Natural killer cell (primary cell): ENCODE measurements around the gene PTPRN2. TPM values are rescaled to one million over a fixed set of nuclear protein-coding genes. Genes with fewer than 3 reads are reported as not detected.

Experiments used
- ATAC-seq, 3 donors: fragments of 150-1000 bp in 2 of 3; fragments of 200-7000 bp in 1 of 3; cut with Tn5 transposase; 1 replicate in 1 of 3; 2 replicates in 2 of 3; pipeline ENCODE4 v1.10.0; 2021; ENCODE audit warnings: mild to moderate bottlenecking in 2 of 3, moderate library complexity in 2 of 3
- DNase-seq, 2 donors: peaks; one replicate each; pipeline versions ENCODE4 v3.0.0 to v3.0.0-alpha.2; 2013 to 2021; ENCODE audit warnings: mixed read lengths in 1 of 2
- H3K27ac ChIP-seq: one replicate; pipeline ENCODE4 v1.5.1; 2013; ENCODE audit warnings: mild to moderate bottlenecking, low read length
- H3K27me3 ChIP-seq: one replicate; pipeline ENCODE4 v1.6.1; 2013; ENCODE audit warnings: low read length; ENCODE audit not compliant: control insufficient read depth, insufficient read depth
- H3K36me3 ChIP-seq: one replicate; pipeline ENCODE4 v1.6.1; 2013; ENCODE audit warnings: low read length; ENCODE audit not compliant: control insufficient read depth, insufficient read depth
- H3K4me1 ChIP-seq: one replicate; pipeline ENCODE4 v1.6.1; 2013; ENCODE audit warnings: low read length; ENCODE audit not compliant: control insufficient read depth, insufficient read depth
- H3K4me3 ChIP-seq: one replicate; pipeline ENCODE4 v1.5.1; 2013; ENCODE audit warnings: low read length
- H3K9me3 ChIP-seq: one replicate; pipeline ENCODE4 v1.6.1; 2013; ENCODE audit warnings: low read length; ENCODE audit not compliant: control insufficient read depth, insufficient read depth
- H3K27ac Mint-ChIP-seq, 2 donors: one replicate each; pipeline ENCODE4 v1.8.0; 2022; ENCODE audit warnings: mild to moderate bottlenecking in 2 of 2, mixed read lengths in 2 of 2, moderate library complexity in 1 of 2
- H3K27me3 Mint-ChIP-seq, 2 donors: one replicate each; pipeline ENCODE4 v1.8.0; 2022; ENCODE audit warnings: low read depth in 2 of 2, mixed read lengths in 2 of 2
- H3K36me3 Mint-ChIP-seq: one replicate; pipeline ENCODE4 v1.8.0; 2022; ENCODE audit warnings: mixed read lengths
- H3K4me1 Mint-ChIP-seq, 2 donors: one replicate each; pipeline ENCODE4 v1.8.0; 2022; ENCODE audit warnings: mixed read lengths in 2 of 2
- H3K4me3 Mint-ChIP-seq: one replicate; pipeline ENCODE4 v1.8.0; 2022; ENCODE audit warnings: mild to moderate bottlenecking, moderate library complexity, mixed read lengths
- H3K9me3 Mint-ChIP-seq, 2 donors: one replicate each; pipeline ENCODE4 v1.8.0; 2022; ENCODE audit warnings: mixed read lengths in 2 of 2
- WGBS: methylation state at CpG from one replicate; pipeline ENCODE4 v1.1.7; 2013; ENCODE audit warnings: missing lambda C conversion rate; ENCODE audit not compliant: insufficient coverage; 5-methylcytosine and 5-hydroxymethylcytosine counted together
- intact Hi-C: fragments of 100-400 bp; cut with micrococcal nuclease; formaldehyde crosslinking; loops from one replicate; pipeline ENCODE4 v1.14.2; 2022
- total RNA-seq, 4 donors: library from RNA; stranded (reverse); fragments of 120-200 nt in 1 of 4; gene quantifications; one replicate each; pipeline versions ENCODE4 v1.2.3 to v1.2.4, GENCODE V29; 2013 to 2022
- TF ChIP-seq, protein P1 (sequence below): fragments of 200-600 bp; IDR thresholded peaks from one replicate; pipeline ENCODE4 v1.8.0; 2022; ENCODE audit warnings: antibody characterized with exemption

The PTPRN2 gene
- total RNA-seq, 3 donors from 2014 or later (not counting 1 experiment from before 2014, with no cell fraction given) = 1.3 to 2.5 (median 1.9) TPM

DNA sequence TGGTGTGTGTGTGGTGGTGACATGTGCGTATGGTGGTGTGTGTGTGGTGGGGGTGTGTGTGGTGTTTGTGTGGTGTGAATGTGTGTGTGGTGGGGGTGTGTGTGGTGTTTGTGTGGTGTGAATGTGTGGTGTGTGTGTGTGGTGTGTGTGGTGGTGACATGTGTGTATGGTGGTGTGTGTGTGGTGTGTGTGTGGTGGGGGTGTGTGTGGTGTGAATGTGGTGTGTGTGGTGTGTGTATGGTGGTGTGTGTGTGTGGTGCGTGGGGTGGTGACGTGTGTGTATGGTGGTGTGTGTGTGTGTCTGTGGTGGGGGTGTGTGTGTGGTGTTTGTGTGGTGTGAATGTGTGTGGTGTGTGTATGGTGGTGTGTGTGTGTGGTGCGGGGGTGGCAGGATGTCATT lies 797.7 kb downstream of the PTPRN2 start:
- peak overlapping the region in 1 of 2 donors; percentile 62 for H3K27ac Mint-ChIP-seq
- 91% methylated on average over 4 of the region's 4 CpGs for WGBS
- no peak for DNase-seq
- H3K27me3 Mint-ChIP-seq = no peaks in the 10 kb centered on the region
- H3K27me3 ChIP-seq = no peaks in the 10 kb centered on the region
- no peaks in the 10 kb centered on the region for H3K36me3 ChIP-seq
- H3K4me1 Mint-ChIP-seq = peaks cover 0 to 14% of the 10 kb centered on the region in 2 donors
- no peak overlapping the region for H3K27ac ChIP-seq
- no peaks in the 10 kb centered on the region for H3K36me3 Mint-ChIP-seq
- intact Hi-C loops = no loop called here
- TF ChIP-seq, protein P1, sequence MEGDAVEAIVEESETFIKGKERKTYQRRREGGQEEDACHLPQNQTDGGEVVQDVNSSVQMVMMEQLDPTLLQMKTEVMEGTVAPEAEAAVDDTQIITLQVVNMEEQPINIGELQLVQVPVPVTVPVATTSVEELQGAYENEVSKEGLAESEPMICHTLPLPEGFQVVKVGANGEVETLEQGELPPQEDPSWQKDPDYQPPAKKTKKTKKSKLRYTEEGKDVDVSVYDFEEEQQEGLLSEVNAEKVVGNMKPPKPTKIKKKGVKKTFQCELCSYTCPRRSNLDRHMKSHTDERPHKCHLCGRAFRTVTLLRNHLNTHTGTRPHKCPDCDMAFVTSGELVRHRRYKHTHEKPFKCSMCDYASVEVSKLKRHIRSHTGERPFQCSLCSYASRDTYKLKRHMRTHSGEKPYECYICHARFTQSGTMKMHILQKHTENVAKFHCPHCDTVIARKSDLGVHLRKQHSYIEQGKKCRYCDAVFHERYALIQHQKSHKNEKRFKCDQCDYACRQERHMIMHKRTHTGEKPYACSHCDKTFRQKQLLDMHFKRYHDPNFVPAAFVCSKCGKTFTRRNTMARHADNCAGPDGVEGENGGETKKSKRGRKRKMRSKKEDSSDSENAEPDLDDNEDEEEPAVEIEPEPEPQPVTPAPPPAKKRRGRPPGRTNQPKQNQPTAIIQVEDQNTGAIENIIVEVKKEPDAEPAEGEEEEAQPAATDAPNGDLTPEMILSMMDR = no peak
- no peaks in the 10 kb centered on the region for H3K4me1 ChIP-seq
- no peaks in the 10 kb centered on the region for H3K9me3 ChIP-seq
- H3K4me3 Mint-ChIP-seq = no peak overlapping the region
- peak in 1 of 3 donors; percentile 12 for ATAC-seq
- peaks cover 3 to 4% of the 10 kb centered on the region in 2 donors for H3K9me3 Mint-ChIP-seq
- H3K4me3 ChIP-seq = no peak overlapping the region

DNA sequence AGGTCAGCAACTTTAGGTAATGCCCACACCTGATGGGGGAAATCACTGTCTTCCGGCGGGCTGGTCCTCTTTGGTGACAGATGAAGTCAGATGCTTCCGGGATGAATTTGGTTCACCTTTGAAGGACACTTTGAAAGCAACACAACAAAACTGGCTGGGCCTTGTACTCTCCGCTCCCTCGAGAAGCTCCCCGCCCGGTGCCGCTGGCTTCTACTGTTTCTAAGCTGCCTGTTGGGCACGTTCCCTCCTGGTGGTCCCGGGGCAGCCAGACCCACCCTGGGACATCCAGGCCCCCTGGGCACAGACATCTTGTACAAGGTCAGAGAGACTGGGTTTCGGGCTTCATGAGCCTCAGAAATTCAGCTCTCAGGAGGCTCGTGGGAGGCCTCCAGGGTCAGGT lies 798.5 kb downstream of the PTPRN2 start:
- H3K9me3 Mint-ChIP-seq = peaks cover 3 to 4% of the 10 kb centered on the region in 2 donors
- H3K4me3 Mint-ChIP-seq = no peak overlapping the region
- no peak overlapping the region for H3K27ac ChIP-seq
- H3K9me3 ChIP-seq = no peaks in the 10 kb centered on the region
- DNase-seq (no peak), ATAC-seq (no peak)
- H3K36me3 Mint-ChIP-seq = no peaks in the 10 kb centered on the region
- H3K4me1 ChIP-seq = no peaks in the 10 kb centered on the region
- H3K27me3 ChIP-seq = no peaks in the 10 kb centered on the region
- H3K27me3 Mint-ChIP-seq = no peaks in the 10 kb centered on the region
- no peaks in the 10 kb centered on the region for H3K36me3 ChIP-seq
- peaks cover 0 to 8% of the 10 kb centered on the region in 2 donors for H3K4me1 Mint-ChIP-seq
- intact Hi-C loops = no loop called here
- no peak overlapping the region for H3K4me3 ChIP-seq
- WGBS = 91% methylated on average over 12 of the region's 12 CpGs
- H3K27ac Mint-ChIP-seq = peak overlapping the region in 1 of 2 donors; percentile 62
- TF ChIP-seq, protein P1 = no peak

DNA sequence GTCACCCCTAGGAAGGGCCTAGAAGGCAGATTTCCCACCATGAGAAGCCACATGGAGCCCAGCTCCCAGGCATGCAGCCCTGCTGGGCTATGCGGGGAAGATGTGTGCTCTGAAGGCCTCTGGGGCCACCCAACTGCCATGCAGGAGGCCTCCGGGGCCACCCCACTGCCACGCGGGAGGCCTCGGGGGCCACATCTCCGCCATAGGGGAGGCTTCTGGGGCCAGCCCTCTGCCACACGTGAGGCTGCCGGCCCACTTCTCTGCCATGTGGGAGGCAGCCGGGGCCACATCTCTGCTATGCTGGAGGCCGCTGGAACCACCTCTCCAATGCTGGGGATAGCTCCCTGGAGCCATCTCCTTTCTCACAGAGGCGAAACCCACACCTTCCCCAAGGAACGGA lies 799.0 kb downstream of the PTPRN2 start:
- H3K27me3 ChIP-seq = no peaks in the 10 kb centered on the region
- Mint-ChIP-seq H3K36me3 (no peaks in the 10 kb centered on the region), H3K4me1 (peaks cover 0 to 7% of the 10 kb centered on the region in 2 donors), H3K9me3 (peaks cover 3 to 4% of the 10 kb centered on the region in 2 donors), H3K4me3 (no peak overlapping the region), H3K27me3 (no peaks in the 10 kb centered on the region), H3K27ac (no peak overlapping the region)
- TF ChIP-seq, protein P1 = no peak
- intact Hi-C loops = no loop called here
- H3K4me3 ChIP-seq = no peak overlapping the region
- H3K4me1 ChIP-seq = no peaks in the 10 kb centered on the region
- no peaks in the 10 kb centered on the region for H3K36me3 ChIP-seq
- no peak for ATAC-seq
- no peak for DNase-seq
- 94% methylated on average over 12 of the region's 12 CpGs for WGBS
- no peak overlapping the region for H3K27ac ChIP-seq
- H3K9me3 ChIP-seq = no peaks in the 10 kb centered on the region

DNA sequence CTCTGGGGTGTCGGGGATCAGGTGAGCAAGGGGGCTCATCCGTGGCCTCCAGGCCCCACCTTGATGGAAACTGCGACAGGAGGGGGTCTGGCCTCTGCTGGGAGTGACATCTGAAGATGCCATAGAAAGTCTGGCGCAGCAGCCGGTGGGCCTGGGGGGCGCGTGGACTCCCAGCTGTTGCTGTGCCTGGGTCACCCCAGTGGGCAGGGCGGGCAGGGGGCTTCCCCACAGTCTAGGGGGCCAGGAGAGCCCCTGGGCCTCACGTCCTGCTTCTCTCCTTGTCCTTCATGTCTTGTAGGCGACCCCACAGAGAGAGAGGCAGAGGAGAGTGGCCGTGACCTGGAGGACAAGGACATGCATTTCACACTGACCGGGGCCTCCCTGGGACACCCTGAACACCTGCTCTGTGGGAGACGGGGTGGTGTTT lies 800.3 kb downstream of the PTPRN2 start:
- H3K4me1 Mint-ChIP-seq = peaks cover 0 to 7% of the 10 kb centered on the region in 2 donors
- H3K36me3 Mint-ChIP-seq = no peaks in the 10 kb centered on the region
- ATAC-seq (no peak), DNase-seq (no peak)
- H3K36me3 ChIP-seq = no peaks in the 10 kb centered on the region
- H3K9me3 ChIP-seq = no peaks in the 10 kb centered on the region
- TF ChIP-seq, protein P1 = no peak
- intact Hi-C loops = no loop called here
- H3K27me3 ChIP-seq = no peaks in the 10 kb centered on the region
- no peak overlapping the region for H3K27ac Mint-ChIP-seq
- H3K27ac ChIP-seq = no peak overlapping the region
- no peak overlapping the region for H3K4me3 ChIP-seq
- H3K4me1 ChIP-seq = no peaks in the 10 kb centered on the region
- WGBS = 90% methylated on average over 13 of the region's 13 CpGs
- no peaks in the 10 kb centered on the region for H3K27me3 Mint-ChIP-seq
- H3K9me3 Mint-ChIP-seq = peaks cover 3 to 4% of the 10 kb centered on the region in 2 donors
- no peak overlapping the region for H3K4me3 Mint-ChIP-seq
